K562 (cell line): ENCODE measurements around the gene DNMT1. TPM values are rescaled to one million over a fixed set of nuclear protein-coding genes. Genes with fewer than 3 reads are reported as not detected.
A peak's percentile ranks its signal among the peaks of the same experiment; 100 is the strongest.

Experiments used
- ATAC-seq: fragments of 200-7000 bp; cut with Tn5 transposase; 3 replicates; pipeline ENCODE4 v1.9.1; 2020; ENCODE audit warnings: moderate library complexity
- BruUV-seq: library from RNA; stranded (reverse); fragments of 400-500 nt; replicated peaks from 2 replicates; lab custom pipeline; 2021; lab: Mats Ljungman, UMichigan
- CTCF ChIA-PET: fragments of 300-600 bp; formaldehyde crosslinking; extraction: SDS; loops from one replicate; lab custom pipeline; 2021; ENCODE audit warnings: low intra/inter-chr PET ratio; lab: Yijun Ruan, JAX
- POLR2A ChIA-PET: fragments of 300-600, 350-650 bp; sonication (Branson Sonifier 250); formaldehyde crosslinking; extraction: SDS; loops from one replicate; lab custom pipeline; 2021; ENCODE audit warnings: antibody characterized with exemption, inconsistent platforms; lab: Yijun Ruan, JAX
- DNase-seq, 4 experiments: peaks; one replicate each; pipeline versions ENCODE4 v3.0.0 to v3.0.0-alpha.2; 2011 to 2018; ENCODE audit warnings: low spot score in 3 of 4, mixed read lengths in 3 of 4; ENCODE audit errors: extremely low read depth in 1 of 4
- FAIRE-seq: peaks from 2 replicates; lab custom pipeline; 2011; peaks lifted over from hg19 to GRCh38; lab: Jason Lieb, UNC
- H2AFZ ChIP-seq: 2 replicates; pipeline ENCODE4 v1.6.0; 2011; ENCODE audit warnings: low read depth, low read length, control low read depth, inconsistent platforms
- H3K27ac ChIP-seq: fragments of 200-600 bp; 3 replicates; pipeline ENCODE4 v1.8.0; 2011; ENCODE audit warnings: low read depth, mild to moderate bottlenecking, control low read depth, inconsistent platforms, low read length, moderate library complexity, mixed read lengths; ENCODE audit errors: extremely low read depth
- H3K27me3 ChIP-seq, 2 experiments: fragments of 300-600 bp in 1 of 2; 2 replicates in 1 of 2; 3 replicates in 1 of 2; pipeline versions ENCODE4 v1.6.0 to v1.8.0; 2011; ENCODE audit warnings: inconsistent platforms in 2 of 2, low read length in 2 of 2, mild to moderate bottlenecking in 1 of 2, mixed read lengths in 1 of 2, moderate library complexity in 1 of 2; ENCODE audit not compliant: control insufficient read depth in 2 of 2, insufficient read depth in 2 of 2
- H3K36me3 ChIP-seq: fragments of 300-600 bp; 3 replicates; pipeline ENCODE4 v1.8.0; 2011; ENCODE audit warnings: mild to moderate bottlenecking, low read length, inconsistent platforms; ENCODE audit not compliant: control insufficient read depth, insufficient read depth
- H3K4me1 ChIP-seq, 2 experiments: fragments of 200-600 bp in 1 of 2; replicated peaks in 1 of 2; 2 replicates in 1 of 2; 3 replicates in 1 of 2; pipeline versions ENCODE4 v1.5.1 to v1.8.0; 2011; ENCODE audit warnings: inconsistent platforms in 2 of 2, low read length in 2 of 2, mild to moderate bottlenecking in 1 of 2, mixed read lengths in 1 of 2, moderate library complexity in 1 of 2; ENCODE audit not compliant: control insufficient read depth in 2 of 2, insufficient read depth in 2 of 2
- H3K4me2 ChIP-seq: 2 replicates; pipeline ENCODE4 v1.6.1; 2011; ENCODE audit warnings: low read length, control low read depth, inconsistent platforms, mixed read lengths; ENCODE audit not compliant: insufficient read depth
- H3K4me3 ChIP-seq: fragments of 200-600 bp; sonication (generic), shearing (Covaris generic); 2 replicates; pipeline ENCODE4 v1.5.1; 2016; ENCODE audit warnings: control low read depth, inconsistent platforms
- H3K79me2 ChIP-seq: fragments of 200-600 bp; 3 replicates; pipeline ENCODE4 v1.8.0; 2011; ENCODE audit warnings: low read length, inconsistent platforms; ENCODE audit not compliant: control insufficient read depth, insufficient read depth
- H3K9ac ChIP-seq, 2 experiments: 2 replicates each; pipeline versions ENCODE4 v1.6.0 to v1.6.1; 2011; ENCODE audit warnings: low read depth in 2 of 2, low read length in 2 of 2, control low read depth in 1 of 2, inconsistent platforms in 1 of 2, mild to moderate bottlenecking in 1 of 2, mixed read lengths in 1 of 2; ENCODE audit not compliant: insufficient read depth in 1 of 2
- H3K9me1 ChIP-seq: one replicate; pipeline ENCODE4 v1.6.0; 2011; ENCODE audit warnings: inconsistent platforms, mild to moderate bottlenecking, low read length, moderate library complexity; ENCODE audit not compliant: control insufficient read depth, insufficient read depth
- H3K9me3 ChIP-seq: replicated peaks from 2 replicates; pipeline ENCODE4 v1.5.1; 2011; ENCODE audit warnings: low read depth, low read length, inconsistent platforms; ENCODE audit not compliant: control insufficient read depth, insufficient read depth
- H4K20me1 ChIP-seq: replicated peaks from 2 replicates; pipeline ENCODE4 v1.6.1; 2011; ENCODE audit warnings: low read length, inconsistent platforms, mixed read lengths; ENCODE audit not compliant: control insufficient read depth, insufficient read depth
- CCNT2 ChIP-seq: IDR thresholded peaks from 2 replicates; pipeline ENCODE4 v1.6.1; 2011; ENCODE audit warnings: borderline replicate concordance, low read depth, mild to moderate bottlenecking, moderate library complexity, mixed read lengths, low read length; ENCODE audit not compliant: insufficient read length; ENCODE audit errors: extremely low read depth
- ELF1 ChIP-seq: fragments of 200-800 bp; sonication (Bioruptor generic); IDR thresholded peaks from 2 replicates; pipeline ENCODE4 v1.6.1; 2016; ENCODE audit warnings: missing genetic modification characterization, missing compliant biosample characterization
- ERF ChIP-seq: fragments of 450-650 bp; formaldehyde crosslinking; IDR thresholded peaks from 2 replicates; pipeline ENCODE4 v1.4.0; 2020; ENCODE audit warnings: mild to moderate bottlenecking, mixed read lengths
- FIP1L1 ChIP-seq: fragments of 200-400 bp; formaldehyde crosslinking; IDR thresholded peaks from 2 replicates; pipeline ENCODE4 v1.6.1; 2018; ENCODE audit warnings: mild to moderate bottlenecking, low read depth, low read length; ENCODE audit not compliant: poor library complexity, severe bottlenecking
- GABPB2 ChIP-seq: fragments of 250-450 bp; sonication (Bioruptor Pico); conservative IDR thresholded peaks from 2 replicates; pipeline ENCODE4 v1.5.1; 2021; ENCODE audit warnings: mild to moderate bottlenecking
- GATA2 ChIP-seq: sonication (generic); formaldehyde crosslinking; IDR thresholded peaks from 2 replicates; pipeline ENCODE4 v1.4.0; 2020; ENCODE audit warnings: mild to moderate bottlenecking, missing genetic modification reagents
- GTF2A2 ChIP-seq: IDR thresholded peaks from 2 replicates; pipeline ENCODE4 v1.6.1; 2016; ENCODE audit warnings: mild to moderate bottlenecking, missing genetic modification characterization, missing compliant biosample characterization
- HIVEP1 ChIP-seq: fragments of 250-450 bp; sonication (Bioruptor Pico); IDR thresholded peaks from 2 replicates; pipeline ENCODE4 v1.4.0; 2020; ENCODE audit warnings: mild to moderate bottlenecking
- LARP7 ChIP-seq: fragments of 450-650 bp; IDR thresholded peaks from 2 replicates; pipeline ENCODE4 v1.6.1; 2016
- NELFE ChIP-seq: IDR thresholded peaks from 2 replicates; pipeline ENCODE4 v1.6.1; 2011; ENCODE audit warnings: mild to moderate bottlenecking; ENCODE audit not compliant: insufficient read depth, insufficient read length
- POLR2AphosphoS5 ChIP-seq: IDR thresholded peaks from 2 replicates; pipeline ENCODE4 v1.6.1; 2011; ENCODE audit warnings: mild to moderate bottlenecking, low read depth, low read length, moderate library complexity; ENCODE audit not compliant: control insufficient read depth, insufficient read depth
- POU5F1 ChIP-seq: fragments of 150-350 bp; IDR thresholded peaks from 2 replicates; pipeline ENCODE4 v1.6.1; 2014; ENCODE audit warnings: borderline replicate concordance, low read length, low read depth, mild to moderate bottlenecking; ENCODE audit not compliant: partially characterized antibody
- SP1 ChIP-seq: sonication (generic); formaldehyde crosslinking; IDR thresholded peaks from 2 replicates; pipeline ENCODE4 v1.8.1; 2022; ENCODE audit warnings: mild to moderate bottlenecking, missing genetic modification reagents
- SRF ChIP-seq, 2 experiments: fragments of 250-450, 450-650 bp in 1 of 2; sonication (Bioruptor Pico) in 1 of 2; sonication (generic) in 1 of 2; formaldehyde crosslinking; IDR thresholded peaks; 2 replicates each; pipeline versions ENCODE4 v1.5.0 to v1.5.1; 2020 to 2022; ENCODE audit warnings: mild to moderate bottlenecking in 1 of 2, missing genetic modification reagents in 1 of 2
- ZNF124 ChIP-seq: sonication (generic); formaldehyde crosslinking; IDR thresholded peaks from 2 replicates; pipeline ENCODE4 v1.8.1; 2022; ENCODE audit warnings: missing genetic modification reagents
- ZNF436 ChIP-seq: fragments of 250-450, 450-650 bp; sonication (Bioruptor Pico); formaldehyde crosslinking; IDR thresholded peaks from 2 replicates; pipeline ENCODE4 v1.7.0; 2020; ENCODE audit warnings: mild to moderate bottlenecking
- ZNF740 ChIP-seq, 3 experiments: fragments of 200-800 bp in 1 of 3; sonication (Bioruptor generic) in 1 of 3; sonication (generic) in 1 of 3; formaldehyde crosslinking in 1 of 3; IDR thresholded peaks; 2 replicates each; pipeline versions ENCODE4 v1.6.1 to v1.8.0; 2016 to 2022; ENCODE audit warnings: mild to moderate bottlenecking in 2 of 3, missing compliant biosample characterization in 2 of 3, missing genetic modification characterization in 2 of 3, missing genetic modification reagents in 1 of 3
- WGBS: fragments of 100-300 bp; shearing (Covaris generic); methylation state at CpG from one replicate; pipeline ENCODE4 v1.1.6; 2016; ENCODE audit warnings: low coverage, mixed read lengths; ENCODE audit not compliant: insufficient coverage; ENCODE audit errors: missing lambda C conversion rate; 5-methylcytosine and 5-hydroxymethylcytosine counted together
- in situ Hi-C: fragments of 300-500 bp; cut with MboI; formaldehyde crosslinking; loops from 4 replicates; pipeline ENCODE4 v1.15.0; 2018; ENCODE audit warnings: inconsistent platforms, mixed read lengths
- intact Hi-C: fragments of 100-400 bp; cut with micrococcal nuclease; formaldehyde crosslinking; loops from 2 replicates; pipeline ENCODE4 v1.14.2; 2022
- polyA plus RNA-seq, 8 experiments: library from polyadenylated mRNA; depleted of rRNA in 4 of 8; stranded (reverse) in 5 of 8; unstranded in 3 of 8; fragments of >200 nt; fragmentation: Nextera tagmentation in 2 of 8; fragmentation: Illumina TruSeq in 1 of 8; extraction: Ambion mirVana in 2 of 8; extraction: Trizol in 1 of 8; gene quantifications; 2 replicates each; pipeline versions ENCODE4 v1.2.1 to v1.2.3, GENCODE V29; 2011 to 2014; ENCODE audit warnings: inconsistent platforms in 1 of 8, missing spikeins in 1 of 8
- total RNA-seq, 7 experiments: library from RNA; depleted of rRNA in 6 of 7; stranded (reverse); fragments of >200 nt in 6 of 7; fragmentation: Illumina TruSeq in 2 of 7; extraction: Trizol in 2 of 7; gene quantifications; 2 replicates each; pipeline versions ENCODE4 v1.2.1 to v1.2.3, GENCODE V29; 2011 to 2021; ENCODE audit warnings: low replicate concordance in 1 of 7
- TF ChIP-seq, protein P1 (sequence below): fragments of 150-350 bp; IDR thresholded peaks from 2 replicates; pipeline ENCODE4 v1.6.1; 2014; ENCODE audit warnings: low read depth, mild to moderate bottlenecking, low read length, borderline replicate concordance

Gene DNMT1
- total and polyA plus RNA-seq, 9 of the 15 experiments (the other 6 are each of a cell fraction or from before 2014, with no cell fraction given) = 80.1 to 271 (median 121) TPM

- no peak overlapping the region for H3K4me2 ChIP-seq
- WGBS = 51% methylated on average over 6 of the region's 6 CpGs
- no peaks in the 10 kb centered on the region for H3K27me3 ChIP-seq
- TF ChIP-seq ELF1 (tag) (no peak), SP1 (no peak), HIVEP1 (no peak), GATA2 (CRISPR knock-in tag) (no peak), GTF2A2 (tag) (no peak), CCNT2 (no peak), ZNF436 (CRISPR knock-in tag) (no peak), GABPB2 (CRISPR knock-in tag) (no peak), NELFE (no peak), LARP7 (no peak), ERF (no peak), ZNF740 (CRISPR knock-in tag; IDR thresholded peaks at IDR 0.05) (no peak), ZNF740 (tag; IDR thresholded peaks at IDR 0.05) (no peak), POLR2AphosphoS5 (no peak), ZNF124 (no peak), SRF (CRISPR knock-in tag; IDR thresholded peaks at IDR 0.05) (no peak), FIP1L1 (no peak), POU5F1 (no peak)
- TF ChIP-seq, protein P1, sequence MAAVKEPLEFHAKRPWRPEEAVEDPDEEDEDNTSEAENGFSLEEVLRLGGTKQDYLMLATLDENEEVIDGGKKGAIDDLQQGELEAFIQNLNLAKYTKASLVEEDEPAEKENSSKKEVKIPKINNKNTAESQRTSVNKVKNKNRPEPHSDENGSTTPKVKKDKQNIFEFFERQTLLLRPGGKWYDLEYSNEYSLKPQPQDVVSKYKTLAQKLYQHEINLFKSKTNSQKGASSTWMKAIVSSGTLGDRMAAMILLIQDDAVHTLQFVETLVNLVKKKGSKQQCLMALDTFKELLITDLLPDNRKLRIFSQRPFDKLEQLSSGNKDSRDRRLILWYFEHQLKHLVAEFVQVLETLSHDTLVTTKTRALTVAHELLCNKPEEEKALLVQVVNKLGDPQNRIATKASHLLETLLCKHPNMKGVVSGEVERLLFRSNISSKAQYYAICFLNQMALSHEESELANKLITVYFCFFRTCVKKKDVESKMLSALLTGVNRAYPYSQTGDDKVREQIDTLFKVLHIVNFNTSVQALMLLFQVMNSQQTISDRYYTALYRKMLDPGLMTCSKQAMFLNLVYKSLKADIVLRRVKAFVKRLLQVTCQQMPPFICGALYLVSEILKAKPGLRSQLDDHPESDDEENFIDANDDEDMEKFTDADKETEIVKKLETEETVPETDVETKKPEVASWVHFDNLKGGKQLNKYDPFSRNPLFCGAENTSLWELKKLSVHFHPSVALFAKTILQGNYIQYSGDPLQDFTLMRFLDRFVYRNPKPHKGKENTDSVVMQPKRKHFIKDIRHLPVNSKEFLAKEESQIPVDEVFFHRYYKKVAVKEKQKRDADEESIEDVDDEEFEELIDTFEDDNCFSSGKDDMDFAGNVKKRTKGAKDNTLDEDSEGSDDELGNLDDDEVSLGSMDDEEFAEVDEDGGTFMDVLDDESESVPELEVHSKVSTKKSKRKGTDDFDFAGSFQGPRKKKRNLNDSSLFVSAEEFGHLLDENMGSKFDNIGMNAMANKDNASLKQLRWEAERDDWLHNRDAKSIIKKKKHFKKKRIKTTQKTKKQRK = no peak
- DNase-seq = no peak
- CTCF ChIA-PET = interaction anchor here (0.6 kb wide), 1 partner anchor 225 kb away, joined by 3 read pairs; no protein-coding TSS in a partner anchor
- peaks cover 17 to 39% of the 10 kb centered on the region in 2 experiments; a peak in 4 of 5 replicates for H3K4me1 ChIP-seq
- 0 out of 2 replicates have a peak, but pooled peaks cover 4% of the 10 kb centered on the region for H4K20me1 ChIP-seq
- peak overlapping the region in 1 of 2 experiments; percentile 24; a peak in 1 of 4 replicates for H3K9ac ChIP-seq
- H3K36me3 ChIP-seq = peaks cover 11% of the 10 kb centered on the region; the same call in 1 of the 3 replicates
- in situ Hi-C loops (no loop called here), intact Hi-C loops (no loop called here)
- H3K4me3 ChIP-seq = no peak overlapping the region
- H3K79me2 ChIP-seq = peaks cover 17% of the 10 kb centered on the region
- no peak overlapping the region for H3K27ac ChIP-seq
- no TSS peak for BruUV-seq
- H3K9me1 ChIP-seq = no peaks in the 10 kb centered on the region
- FAIRE-seq = no peak
- no peaks in the 10 kb centered on the region for H3K9me3 ChIP-seq
- no peak for ATAC-seq
- no peak overlapping the region for H2AFZ ChIP-seq
- POLR2A ChIA-PET = interaction anchor here (0.6 to 1.1 kb wide), 3 partner anchors 9 to 145 kb away, joined by 3 read pairs; no protein-coding TSS in a partner anchor
These were observed 31.2 kb upstream of the DNMT1 start for GRCh38 chr19:10226021-10226375.
